ENCODE data around the gene PRRX2. TPM values are rescaled to one million over a fixed set of nuclear protein-coding genes. Genes with fewer than 3 reads are reported as not detected.

PRRX2 gene
- total and polyA plus RNA-seq, 9 of the 15 experiments (the other 6 are each of a cell fraction or from before 2014, with no cell fraction given): 0.21 TPM; not detected in 8

DNA sequence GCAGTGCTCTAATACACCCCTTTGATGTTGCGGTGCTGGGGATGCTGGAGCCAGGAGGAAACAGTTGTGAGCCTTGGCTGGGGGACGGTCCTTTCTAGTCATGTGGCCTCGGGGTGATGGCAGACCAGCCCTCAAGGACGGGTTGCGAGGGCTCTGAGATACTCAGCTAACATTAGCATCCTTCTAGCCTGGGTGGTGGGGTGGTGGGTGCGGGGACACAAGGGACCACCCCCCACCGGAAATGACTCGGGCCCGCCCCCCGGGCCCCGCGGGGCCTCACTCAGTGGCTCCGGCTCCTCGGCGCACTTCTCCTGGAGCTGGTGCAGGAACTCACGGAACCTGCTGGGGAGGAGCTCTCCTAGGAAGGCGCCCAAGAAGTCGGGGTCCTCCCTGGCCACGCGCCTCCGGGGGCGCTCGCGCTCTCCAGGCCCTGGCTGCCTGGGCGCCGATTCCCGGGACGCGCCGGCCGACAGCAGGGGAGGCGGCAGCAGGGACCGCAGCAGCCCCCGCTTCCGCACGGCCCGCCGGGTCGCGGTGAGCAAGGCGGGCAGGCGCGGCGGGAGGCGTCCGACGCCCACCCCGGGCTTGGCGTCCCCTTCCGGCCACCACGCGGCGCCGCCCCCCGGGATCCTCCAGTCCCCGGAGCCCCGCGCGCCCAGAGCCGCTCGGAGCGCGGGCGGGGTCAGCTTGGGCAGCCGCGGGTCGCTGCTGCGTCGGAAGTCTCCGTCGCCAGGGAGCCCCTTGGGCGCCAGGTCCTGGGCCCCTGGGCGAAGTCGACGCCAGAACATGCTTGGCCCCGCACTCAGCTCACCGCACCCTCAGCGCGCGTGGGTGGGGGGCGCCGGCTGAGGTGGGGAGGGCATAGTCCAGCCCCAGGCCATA, 45.4 kb upstream of the PRRX2 start (continued):
- TF ChIP-seq ZNF280A (IDR thresholded peaks at IDR 0.05; ENCODE audit: low read depth, partially characterized antibody) (no peak), HNRNPLL (IDR thresholded peaks at IDR 0.05; ENCODE audit: low read depth, low read length, poor library complexity, severe bottlenecking) (no peak), BRD9 (IDR thresholded peaks at IDR 0.05; ENCODE audit: low read depth, partially characterized antibody) (no peak), ZNF184 (CRISPR knock-in tag; IDR thresholded peaks at IDR 0.05) (no peak), NFATC3 (IDR thresholded peaks at IDR 0.05) (no peak), GTF2A2 (tag; IDR thresholded peaks at IDR 0.05) (no peak), SRF (CRISPR knock-in tag; IDR thresholded peaks at IDR 0.05) (peak in 1 of 2 experiments; percentile 29; a peak in 1 of 4 replicates), CHCHD3 (CRISPR knock-in tag; IDR thresholded peaks at IDR 0.05) (no peak), ZNF79 (CRISPR knock-in tag; IDR thresholded peaks at IDR 0.05; ENCODE audit: low read depth) (no peak), PHB2 (IDR thresholded peaks at IDR 0.05; ENCODE audit: low read depth) (no peak), SP2 (IDR thresholded peaks at IDR 0.05; ENCODE audit: extremely low read depth, low read depth, low read length, poor library complexity, severe bottlenecking) (no peak), GABPA (tag; conservative IDR thresholded peaks at IDR 0.05; ENCODE audit: low read depth) (no peak), SMAD4 (CRISPR knock-in tag; conservative IDR thresholded peaks at IDR 0.05) (peak; percentile 45; the same call in 1 of the 2 replicates), PCBP1 (IDR thresholded peaks at IDR 0.05; ENCODE audit: low read depth, low read length, poor library complexity, severe bottlenecking) (no peak), TARDBP (IDR thresholded peaks at IDR 0.05) (no peak), PHTF2 (CRISPR knock-in tag; IDR thresholded peaks at IDR 0.05) (no peak), HOXB6 (CRISPR knock-in tag; IDR thresholded peaks at IDR 0.05; ENCODE audit: borderline replicate concordance) (no peak), FOXO4 (CRISPR knock-in tag; IDR thresholded peaks at IDR 0.05) (no peak), ZNF668 (CRISPR knock-in tag; IDR thresholded peaks at IDR 0.05) (no peak), ETS2 (tag; IDR thresholded peaks at IDR 0.05; ENCODE audit: borderline replicate concordance, poor library complexity, severe bottlenecking) (no peak), SNAPC5 (CRISPR knock-in tag; IDR thresholded peaks at IDR 0.05) (no peak), CXXC5 (CRISPR knock-in tag; IDR thresholded peaks at IDR 0.05) (peak; percentile 59), TAF1 (IDR thresholded peaks at IDR 0.05; ENCODE audit: control insufficient read depth, extremely low read depth, insufficient read depth, low read length, severe bottlenecking) (peak; percentile 28), NFE2 (IDR thresholded peaks at IDR 0.05; ENCODE audit: low read depth) (no peak), MEF2A (IDR thresholded peaks at IDR 0.05; ENCODE audit: control insufficient read depth, low read depth, low read length) (no peak)

Measured in K562 (cell line).